Spinal cord (tissue), 10 donors: ENCODE data around the gene GPR35. TPM values are rescaled to one million over a fixed set of nuclear protein-coding genes. Genes with fewer than 3 reads are reported as not detected.

ENCODE experiments used
- DNase-seq, 6 donors: peaks; one replicate each; pipeline versions ENCODE4 v3.0.0 to v3.0.0-alpha.2; 2013 to 2015; ENCODE audit warnings: low spot score in 6 of 6, low read depth in 4 of 6
- H3K27ac ChIP-seq: one replicate; pipeline ENCODE4 v1.5.1; 2013; ENCODE audit warnings: low read depth, low read length, control low read depth
- H3K27me3 ChIP-seq: one replicate; pipeline ENCODE4 v1.6.1; 2013; ENCODE audit warnings: low read length; ENCODE audit not compliant: control insufficient read depth, insufficient read depth
- H3K36me3 ChIP-seq: one replicate; pipeline ENCODE4 v1.6.1; 2013; ENCODE audit warnings: low read length; ENCODE audit not compliant: control insufficient read depth, insufficient read depth
- H3K4me1 ChIP-seq: one replicate; pipeline ENCODE4 v1.6.1; 2013; ENCODE audit warnings: low read length; ENCODE audit not compliant: control insufficient read depth, insufficient read depth
- H3K4me3 ChIP-seq: one replicate; pipeline ENCODE4 v1.5.1; 2013; ENCODE audit warnings: low read depth, low read length, control low read depth
- H3K9me3 ChIP-seq: one replicate; pipeline ENCODE4 v1.6.1; 2013; ENCODE audit warnings: low read length; ENCODE audit not compliant: control insufficient read depth, insufficient read depth
- WGBS: methylation state at CpG from one replicate; pipeline ENCODE4 v1.1.5; 2013; ENCODE audit warnings: missing lambda C conversion rate; ENCODE audit not compliant: insufficient coverage; 5-methylcytosine and 5-hydroxymethylcytosine counted together
- polyA plus RNA-seq, 2 donors: library from polyadenylated mRNA; unstranded; fragments of 120-200 nt; gene quantifications; one replicate each; pipeline ENCODE4 v1.2.1, GENCODE V29; 2013; ENCODE audit not compliant: insufficient read length in 2 of 2
- total RNA-seq, 2 donors: library from RNA; depleted of rRNA in 1 of 2; stranded (reverse); fragments of 120-200 nt in 1 of 2; fragments of >200 nt in 1 of 2; gene quantifications; one replicate each; pipeline versions ENCODE4 v1.2.3 to v1.2.4, GENCODE V29; 2013 to 2014
- donor health status: healthy.

GPR35 gene
- total and polyA plus RNA-seq, 4 donors: 1.9 to 3.9 (median 2.4) TPM

- Histone ChIP-seq H3K27me3 (peaks cover 2% of the 10 kb centered on the region), H3K36me3 (no peaks in the 10 kb centered on the region), H3K4me3 (no peak overlapping the region), H3K27ac (no peak overlapping the region), H3K4me1 (no peaks in the 10 kb centered on the region), H3K9me3 (no peaks in the 10 kb centered on the region)
- WGBS: 86% methylated on average over 15 of the region's 17 CpGs
- no peak for DNase-seq
Observed at GRCh38 chr2:240637116-240637900, 12.0 kb downstream of the GPR35 start.

- H3K36me3 ChIP-seq: no peaks in the 10 kb centered on the region
- DNase-seq: no peak
- 78% methylated on average over 8 of the region's 8 CpGs for WGBS
- no peaks in the 10 kb centered on the region for H3K9me3 ChIP-seq
- no peak overlapping the region for H3K4me3 ChIP-seq
- H3K4me1 ChIP-seq: no peaks in the 10 kb centered on the region
- no peak overlapping the region for H3K27ac ChIP-seq
- peaks cover 2% of the 10 kb centered on the region for H3K27me3 ChIP-seq
Observed at GRCh38 chr2:240637901-240638345, 12.6 kb downstream of the GPR35 start.

DNA sequence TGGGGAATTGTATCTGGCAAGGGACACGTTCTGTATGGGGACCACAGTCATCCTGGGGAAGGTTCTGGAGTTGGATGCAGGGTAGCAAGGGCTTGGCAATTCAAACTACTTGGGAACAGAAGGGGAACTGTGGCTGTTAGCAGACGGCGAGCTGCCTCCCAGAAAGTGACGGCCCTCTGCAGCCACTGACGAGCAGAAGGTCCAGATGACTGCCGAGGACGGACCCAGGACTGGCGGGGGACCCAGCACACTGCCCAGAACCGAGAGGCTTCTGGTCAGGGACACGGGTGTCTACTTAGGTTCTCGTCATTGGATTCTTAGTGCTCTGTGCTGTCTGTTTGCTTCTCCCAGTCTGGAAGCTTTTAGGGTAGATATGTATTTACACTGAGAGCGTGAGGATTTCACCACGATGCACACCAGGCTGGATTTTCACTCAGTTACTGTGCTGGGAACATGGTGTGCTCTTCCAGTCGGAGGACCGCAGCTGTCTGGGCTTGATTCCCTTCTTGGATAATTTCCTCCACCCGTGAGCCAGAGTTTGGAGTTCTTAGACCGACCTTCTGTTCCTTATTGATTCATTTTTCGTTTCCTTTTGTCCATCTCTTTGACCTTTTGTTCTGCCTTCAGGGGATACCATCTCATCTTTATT, 13.4 kb downstream of the GPR35 start:
- 72% methylated on average over 17 of the region's 18 CpGs for WGBS
- Histone ChIP-seq H3K4me1 (no peaks in the 10 kb centered on the region), H3K36me3 (no peaks in the 10 kb centered on the region), H3K27me3 (peaks cover 2% of the 10 kb centered on the region), H3K9me3 (no peaks in the 10 kb centered on the region), H3K27ac (no peak overlapping the region), H3K4me3 (no peak overlapping the region)
- no peak for DNase-seq

DNA sequence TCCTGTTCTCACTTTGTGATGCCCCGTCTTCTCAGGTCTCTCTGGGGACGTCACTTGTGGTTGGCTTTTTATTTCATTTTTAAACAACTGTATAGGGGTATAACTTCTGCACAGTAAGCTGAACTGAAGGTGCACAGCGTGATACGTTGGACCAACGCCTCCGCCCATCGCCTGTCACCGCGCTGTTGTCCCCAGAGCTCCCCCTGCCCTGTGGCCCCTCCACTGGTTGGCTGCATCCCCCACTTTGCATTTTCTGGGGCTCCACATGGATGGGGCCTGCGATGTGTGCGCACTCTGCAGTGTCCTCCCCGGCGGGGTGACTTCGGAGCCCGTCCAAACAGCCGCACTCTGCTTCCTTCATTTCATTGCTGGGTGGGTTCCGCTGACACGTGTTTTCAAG, 14.3 kb downstream of the GPR35 start:
- no peaks in the 10 kb centered on the region for H3K36me3 ChIP-seq
- H3K9me3 ChIP-seq: no peaks in the 10 kb centered on the region
- H3K4me1 ChIP-seq: no peaks in the 10 kb centered on the region
- no peak for DNase-seq
- no peak overlapping the region for H3K27ac ChIP-seq
- H3K4me3 ChIP-seq: no peak overlapping the region
- peaks cover 2% of the 10 kb centered on the region for H3K27me3 ChIP-seq
- WGBS: 90% methylated on average over 17 of the region's 18 CpGs

- H3K27ac ChIP-seq: no peak overlapping the region
- no peak overlapping the region for H3K4me3 ChIP-seq
- H3K9me3 ChIP-seq: no peaks in the 10 kb centered on the region
- H3K4me1 ChIP-seq: no peaks in the 10 kb centered on the region
- WGBS: 1% methylated on average over 10 of the region's 16 CpGs
- no peak for DNase-seq
- H3K36me3 ChIP-seq: no peaks in the 10 kb centered on the region
- H3K27me3 ChIP-seq: peaks cover 2% of the 10 kb centered on the region
Observed at GRCh38 chr2:240640939-240641338, 15.7 kb downstream of the GPR35 start.

GRCh38 chr2:240642061-240642805, 17.0 kb downstream of the GPR35 start:
- no peaks in the 10 kb centered on the region for H3K36me3 ChIP-seq
- peaks cover 2% of the 10 kb centered on the region for H3K27me3 ChIP-seq
- H3K27ac ChIP-seq: no peak overlapping the region
- no peaks in the 10 kb centered on the region for H3K9me3 ChIP-seq
- no peak for DNase-seq
- H3K4me3 ChIP-seq: no peak overlapping the region
- H3K4me1 ChIP-seq: peaks cover 6% of the 10 kb centered on the region
- 79% methylated on average over 24 of the region's 36 CpGs for WGBS

DNA sequence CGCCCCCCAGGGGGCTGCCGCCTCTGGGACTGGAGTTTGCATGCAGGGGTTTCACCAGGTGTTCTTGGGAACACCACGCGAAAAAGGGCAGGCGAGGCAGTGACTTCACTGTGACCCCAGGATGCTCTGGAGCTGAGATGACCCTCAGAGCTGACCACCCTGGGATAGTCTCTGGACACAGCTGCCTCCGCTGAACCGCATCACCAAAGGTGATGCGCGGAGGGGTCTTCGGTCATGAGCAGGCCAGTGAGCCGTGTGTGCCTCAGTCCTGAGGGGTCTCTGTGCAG, 17.5 kb downstream of the GPR35 start:
- Histone ChIP-seq H3K9me3 (no peaks in the 10 kb centered on the region), H3K36me3 (no peaks in the 10 kb centered on the region), H3K4me3 (no peak overlapping the region), H3K27ac (no peak overlapping the region), H3K27me3 (peaks cover 4% of the 10 kb centered on the region), H3K4me1 (peaks cover 10% of the 10 kb centered on the region)
- no peak for DNase-seq
- 86% methylated on average over 11 of the region's 11 CpGs for WGBS

DNA sequence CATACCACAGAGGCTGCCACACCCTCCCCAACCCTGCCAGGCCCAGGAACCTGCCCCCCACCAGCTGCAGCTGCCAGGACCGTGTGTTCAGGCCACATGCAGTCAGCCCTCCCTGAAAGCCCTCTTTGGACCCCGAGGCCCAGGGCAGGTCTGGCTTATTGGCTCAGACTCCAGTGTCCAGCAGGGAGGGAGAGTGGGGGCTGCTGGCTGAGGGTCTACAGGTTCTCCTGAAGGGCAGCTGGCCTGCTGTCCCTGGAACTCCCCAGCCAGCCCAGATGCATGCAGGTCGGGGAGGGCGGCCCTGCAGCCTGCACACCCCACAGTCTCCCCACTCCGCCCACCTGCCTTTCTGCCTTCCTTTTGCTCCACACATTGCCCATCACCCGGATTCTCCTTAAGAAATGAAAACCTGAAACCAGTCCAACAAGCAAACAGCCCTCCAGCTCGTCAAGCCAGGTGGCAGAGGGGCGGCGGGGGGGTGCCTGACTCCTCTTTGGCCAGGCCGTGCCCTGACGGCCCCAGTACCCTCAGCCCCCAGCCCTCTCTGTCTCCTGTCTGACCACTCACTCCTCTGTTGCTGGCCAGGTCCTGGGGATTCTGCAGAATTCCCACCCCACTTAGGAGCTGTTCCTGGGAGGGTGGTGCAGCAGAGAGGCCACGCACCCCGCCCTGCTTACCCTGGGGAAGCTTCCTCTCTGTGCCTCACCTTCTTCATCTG, 18.0 kb downstream of the GPR35 start:
- Histone ChIP-seq H3K4me1 (peaks cover 10% of the 10 kb centered on the region), H3K27me3 (peaks cover 4% of the 10 kb centered on the region), H3K36me3 (no peaks in the 10 kb centered on the region), H3K4me3 (no peak overlapping the region), H3K9me3 (no peaks in the 10 kb centered on the region), H3K27ac (no peak overlapping the region)
- DNase-seq: no peak
- 72% methylated on average over 9 of the region's 13 CpGs for WGBS

DNA sequence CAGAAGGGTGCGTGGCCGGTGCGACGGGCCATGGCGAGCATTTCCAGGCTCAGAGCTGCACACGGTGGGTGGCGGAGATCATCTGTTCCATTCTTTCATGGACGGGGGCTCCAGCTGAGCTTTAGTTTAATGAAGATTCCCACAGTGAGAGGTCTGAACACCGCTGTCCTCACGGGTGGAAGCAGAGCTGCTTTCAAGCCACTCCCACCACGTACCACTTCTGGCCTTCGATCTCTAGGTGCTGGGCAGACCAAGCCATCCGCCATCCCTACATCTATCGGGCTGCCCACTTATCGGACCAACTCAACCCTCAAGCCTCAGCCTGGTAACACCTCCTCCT, 18.5 kb downstream of the GPR35 start:
- Histone ChIP-seq H3K9me3 (no peaks in the 10 kb centered on the region), H3K4me1 (peaks cover 10% of the 10 kb centered on the region), H3K4me3 (no peak overlapping the region), H3K36me3 (no peaks in the 10 kb centered on the region), H3K27me3 (peaks cover 4% of the 10 kb centered on the region), H3K27ac (no peak overlapping the region)
- no peak for DNase-seq
- 73% methylated on average over 15 of the region's 15 CpGs for WGBS
